Calu3 (cell line): ENCODE data around the gene PRAF2. TPM values are rescaled to one million over a fixed set of nuclear protein-coding genes. Genes with fewer than 3 reads are reported as not detected.
A peak's percentile ranks its signal among the peaks of the same experiment; 100 is the strongest.

ENCODE experiments used
- BruUV-seq: library from RNA; stranded (reverse); fragments of 400-500 nt; replicated peaks from 2 replicates; lab custom pipeline; 2021; lab: Mats Ljungman, UMichigan
- CTCF ChIA-PET: fragments of 300-600 bp; sonication (Branson Sonifier 250); formaldehyde crosslinking; loops from one replicate; lab custom pipeline; 2022; ENCODE audit warnings: antibody characterized with exemption; lab: Charles Lee
- DNase-seq: peaks from one replicate; pipeline ENCODE4 v3.0.0; 2022
- H3K27ac Mint-ChIP-seq: one replicate; pipeline ENCODE4 v1.8.0; 2022; ENCODE audit warnings: mixed read lengths; ENCODE audit not compliant: unreplicated experiment
- H3K27me3 Mint-ChIP-seq: one replicate; pipeline ENCODE4 v1.8.0; 2022; ENCODE audit warnings: mixed read lengths; ENCODE audit not compliant: unreplicated experiment
- H3K36me3 Mint-ChIP-seq: one replicate; pipeline ENCODE4 v1.8.0; 2022; ENCODE audit warnings: mild to moderate bottlenecking, moderate library complexity, mixed read lengths; ENCODE audit not compliant: insufficient read depth, unreplicated experiment
- H3K4me1 Mint-ChIP-seq: one replicate; pipeline ENCODE4 v1.8.0; 2022; ENCODE audit warnings: mild to moderate bottlenecking, low read depth, mixed read lengths; ENCODE audit not compliant: unreplicated experiment
- H3K4me3 Mint-ChIP-seq: one replicate; pipeline ENCODE4 v1.8.0; 2022; ENCODE audit warnings: mild to moderate bottlenecking, low read depth, moderate library complexity, mixed read lengths; ENCODE audit not compliant: unreplicated experiment
- H3K9me3 Mint-ChIP-seq: one replicate; pipeline ENCODE4 v1.8.0; 2022; ENCODE audit warnings: low read depth, mixed read lengths; ENCODE audit not compliant: unreplicated experiment
- intact Hi-C: fragments of 100-400 bp; cut with micrococcal nuclease; formaldehyde crosslinking; loops from one replicate; pipeline ENCODE4 v1.10.0; 2022; ENCODE audit not compliant: unreplicated experiment
- total RNA-seq: library from RNA; stranded (reverse); gene quantifications from 2 replicates; pipeline ENCODE4 v1.2.3, GENCODE V29; 2022
- TF ChIP-seq, protein P1 (sequence below): fragments of 200-600 bp; IDR thresholded peaks from one replicate; pipeline ENCODE4 v1.8.0; 2022; ENCODE audit warnings: antibody characterized with exemption; ENCODE audit not compliant: unreplicated experiment

PRAF2 gene
- total RNA-seq, 1 experiment from 2014 or later = 16.1 TPM

DNA sequence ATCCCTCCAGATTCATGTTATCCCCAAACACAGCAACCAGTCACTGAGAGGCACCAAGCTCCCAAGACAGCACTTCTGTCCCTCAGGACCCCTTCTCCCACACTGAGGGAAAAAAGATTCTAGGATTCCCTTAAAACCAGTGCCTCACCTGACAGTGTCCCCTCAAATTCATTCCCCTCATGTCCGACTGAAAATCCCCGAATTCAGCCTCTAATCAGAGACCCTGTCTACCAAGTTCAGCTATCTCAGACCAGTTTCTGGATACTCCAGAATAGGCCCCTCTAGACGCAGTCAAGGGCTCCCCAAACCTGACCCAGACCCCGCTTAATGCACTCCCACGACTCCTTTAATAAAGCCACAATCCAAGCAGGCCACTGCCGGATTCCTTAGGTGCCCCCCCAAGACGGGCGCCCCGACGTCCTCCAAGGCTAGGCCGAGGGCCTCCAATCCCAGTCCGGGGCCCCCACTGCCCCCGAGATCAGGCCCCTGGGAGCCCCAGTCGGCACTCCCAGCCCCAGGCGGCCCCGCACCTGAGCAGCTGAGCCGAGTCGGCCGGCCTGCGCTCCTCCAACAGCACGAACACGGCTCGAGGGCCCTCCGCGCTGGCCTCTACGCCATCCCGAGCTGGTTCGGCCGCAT, 31.1 kb downstream of the PRAF2 start:
- TSS peak; percentile 55 for BruUV-seq
- DNase-seq = no peak
- Mint-ChIP-seq H3K27ac (peak overlapping the region; percentile 93), H3K27me3 (no peaks in the 10 kb centered on the region), H3K9me3 (no peaks in the 10 kb centered on the region), H3K4me3 (peak overlapping the region; percentile 89), H3K4me1 (peaks cover 36% of the 10 kb centered on the region), H3K36me3 (peaks cover 55% of the 10 kb centered on the region)
- CTCF ChIA-PET = interaction anchor here (0.6 to 1.7 kb wide), 5 partner anchors 40 to 425 kb away, joined by 3 to 16 read pairs (median 5); partner anchors contain the start of genes GRIPAP1 and HDAC6
- intact Hi-C loops = loop anchor here (1.0 to 10.0 kb wide), 4 partner anchors 16 to 238 kb away; partner anchors contain the start of genes CCDC120, GRIPAP1, HDAC6 and KCND1
- TF ChIP-seq, protein P1, sequence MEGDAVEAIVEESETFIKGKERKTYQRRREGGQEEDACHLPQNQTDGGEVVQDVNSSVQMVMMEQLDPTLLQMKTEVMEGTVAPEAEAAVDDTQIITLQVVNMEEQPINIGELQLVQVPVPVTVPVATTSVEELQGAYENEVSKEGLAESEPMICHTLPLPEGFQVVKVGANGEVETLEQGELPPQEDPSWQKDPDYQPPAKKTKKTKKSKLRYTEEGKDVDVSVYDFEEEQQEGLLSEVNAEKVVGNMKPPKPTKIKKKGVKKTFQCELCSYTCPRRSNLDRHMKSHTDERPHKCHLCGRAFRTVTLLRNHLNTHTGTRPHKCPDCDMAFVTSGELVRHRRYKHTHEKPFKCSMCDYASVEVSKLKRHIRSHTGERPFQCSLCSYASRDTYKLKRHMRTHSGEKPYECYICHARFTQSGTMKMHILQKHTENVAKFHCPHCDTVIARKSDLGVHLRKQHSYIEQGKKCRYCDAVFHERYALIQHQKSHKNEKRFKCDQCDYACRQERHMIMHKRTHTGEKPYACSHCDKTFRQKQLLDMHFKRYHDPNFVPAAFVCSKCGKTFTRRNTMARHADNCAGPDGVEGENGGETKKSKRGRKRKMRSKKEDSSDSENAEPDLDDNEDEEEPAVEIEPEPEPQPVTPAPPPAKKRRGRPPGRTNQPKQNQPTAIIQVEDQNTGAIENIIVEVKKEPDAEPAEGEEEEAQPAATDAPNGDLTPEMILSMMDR = no peak

DNA sequence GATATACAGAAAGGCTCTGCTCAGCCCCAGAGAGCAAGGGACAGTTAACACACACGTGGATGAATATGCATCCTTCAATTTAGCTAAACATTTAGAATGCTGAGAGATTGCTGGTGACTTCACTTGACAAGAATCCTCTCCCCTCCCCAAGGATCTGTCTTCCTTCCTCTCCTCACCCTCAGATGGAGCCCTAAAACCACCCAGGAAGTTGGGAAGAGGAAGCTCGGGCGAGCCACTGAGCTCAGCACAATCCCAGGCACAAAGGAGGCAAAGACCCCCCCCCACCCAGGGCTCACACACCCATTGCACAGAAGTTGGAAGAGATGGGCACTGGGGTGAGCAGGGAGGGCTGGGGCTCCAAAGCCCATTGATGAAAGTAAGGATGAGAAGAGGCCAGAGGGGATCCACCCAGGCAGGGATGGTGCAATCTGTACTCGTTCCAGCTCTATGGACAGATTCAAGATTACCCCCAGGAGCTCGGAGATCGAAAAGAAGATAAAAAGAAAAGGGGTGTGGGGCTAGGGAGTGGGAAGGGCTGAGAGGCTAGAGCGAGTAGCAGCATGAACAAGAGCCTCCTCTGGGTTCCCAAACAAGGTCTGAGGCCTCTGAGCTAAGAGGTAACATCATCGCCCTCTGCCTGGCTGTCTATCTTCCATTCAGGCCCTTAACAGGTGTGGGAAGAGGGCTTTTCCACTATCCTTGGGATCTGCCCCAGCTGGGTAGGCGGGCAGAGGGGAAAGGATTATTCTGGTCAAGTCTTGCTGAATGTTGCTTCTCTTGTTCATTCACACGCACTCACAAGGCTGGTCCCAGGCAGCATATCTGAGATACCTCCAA, 31.8 kb downstream of the PRAF2 start:
- intact Hi-C loops = loop anchor here (2.0 to 10.0 kb wide), 4 partner anchors 40 to 237 kb away; partner anchors contain the start of genes GRIPAP1, HDAC6, KCND1 and PIM2
- CTCF ChIA-PET = no interaction called here
- peak overlapping the region; percentile 89 for H3K4me3 Mint-ChIP-seq
- TF ChIP-seq, protein P1 = no peak
- no peak for DNase-seq
- BruUV-seq = TSS peak; percentile 68
- H3K4me1 Mint-ChIP-seq = peaks cover 36% of the 10 kb centered on the region
- no peaks in the 10 kb centered on the region for H3K27me3 Mint-ChIP-seq
- no peaks in the 10 kb centered on the region for H3K9me3 Mint-ChIP-seq
- H3K27ac Mint-ChIP-seq = peak overlapping the region; percentile 93
- peaks cover 58% of the 10 kb centered on the region for H3K36me3 Mint-ChIP-seq

DNA sequence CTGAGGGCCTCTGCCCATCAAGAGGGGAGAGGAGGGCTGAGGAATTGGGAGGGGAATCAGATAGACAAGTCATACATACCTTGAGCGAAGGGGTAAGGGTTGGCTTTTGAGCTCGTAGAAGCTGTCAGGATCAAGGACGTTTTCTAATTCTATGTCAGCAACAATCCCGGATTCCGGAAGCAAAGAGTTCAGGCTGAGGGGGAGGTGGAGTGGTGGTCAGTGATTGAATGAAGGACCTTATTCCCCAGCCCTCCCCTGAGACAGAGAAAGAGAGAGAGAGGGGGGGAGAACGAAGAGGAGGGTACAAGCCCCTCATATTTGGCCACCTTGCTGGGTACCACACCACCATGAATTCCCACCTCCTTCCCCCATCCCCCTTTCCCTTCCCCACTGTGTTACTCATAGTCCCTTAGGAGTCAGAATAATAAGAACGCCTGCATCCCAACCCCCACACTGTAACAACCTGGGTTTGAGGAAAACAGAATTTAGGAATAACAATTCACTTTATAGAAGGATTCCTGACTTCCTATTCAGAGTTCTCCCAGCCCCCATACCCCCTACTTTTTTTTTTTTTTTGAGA, 33.3 kb downstream of the PRAF2 start:
- TF ChIP-seq, protein P1 = no peak
- intact Hi-C loops = loop anchor here (2.0 to 10.0 kb wide), 4 partner anchors 38 to 236 kb away; partner anchors contain the start of genes GRIPAP1, HDAC6, KCND1 and PIM2
- no peak for DNase-seq
- Mint-ChIP-seq H3K9me3 (no peaks in the 10 kb centered on the region), H3K4me1 (peaks cover 36% of the 10 kb centered on the region), H3K36me3 (peaks cover 65% of the 10 kb centered on the region), H3K27me3 (no peaks in the 10 kb centered on the region), H3K27ac (peak overlapping the region; percentile 72), H3K4me3 (peak overlapping the region; percentile 52)
- CTCF ChIA-PET = interaction anchor here (0.7 to 1.0 kb wide), 2 partner anchors 38 to 837 kb away, joined by 3 to 5 read pairs; partner anchors contain the start of gene GRIPAP1
- BruUV-seq = no TSS peak
